Lower leg skin (tissue), 4 donors: ENCODE results near the gene NT5M. TPM values are rescaled to one million over a fixed set of nuclear protein-coding genes. Genes with fewer than 3 reads are reported as not detected.

Experiments
- DNase-seq, 2 donors: peaks; one replicate each; pipeline ENCODE4 v3.0.0-alpha.2; 2019; ENCODE audit warnings: low spot score in 2 of 2
- H3K4me3 ChIP-seq: fragments of 200-600 bp; sonication (generic); 2 replicates; pipeline ENCODE4 v1.5.1; 2017; ENCODE audit warnings: mild to moderate bottlenecking, low read depth; ENCODE audit not compliant: poor library complexity, severe bottlenecking
- POLR2A ChIP-seq, 2 donors: fragments of 450-650 bp; IDR thresholded peaks; one replicate each; pipeline ENCODE4 v1.6.1; 2016 to 2017; ENCODE audit warnings: antibody characterized with exemption in 2 of 2, mild to moderate bottlenecking in 1 of 2, moderate library complexity in 1 of 2
- WGBS, 2 donors: methylation state at CpG; one replicate each; pipeline ENCODE4 v1.1.5; 2018; 5-methylcytosine and 5-hydroxymethylcytosine counted together
- intact Hi-C: fragments of 100-400 bp; cut with DNase I; formaldehyde crosslinking; loops from one replicate; pipeline ENCODE4 v1.15.0; 2023; ENCODE audit warnings: low total_unique reads
- total RNA-seq, 4 donors: library from RNA; depleted of rRNA; stranded (reverse); fragments of >200 nt; gene quantifications; one replicate each; pipeline ENCODE4 v1.1.0, GENCODE V29; 2016
- TF ChIP-seq, protein P1 (sequence below), 3 donors: fragments of 450-650 bp; IDR thresholded peaks; one replicate each; pipeline ENCODE4 v1.5.1; 2016; ENCODE audit warnings: antibody characterized with exemption in 3 of 3, mild to moderate bottlenecking in 3 of 3, moderate library complexity in 2 of 3

The NT5M gene
- total RNA-seq, 4 donors from 2014 or later, result 0.53 to 4.5 (median 1.1) TPM

DNA sequence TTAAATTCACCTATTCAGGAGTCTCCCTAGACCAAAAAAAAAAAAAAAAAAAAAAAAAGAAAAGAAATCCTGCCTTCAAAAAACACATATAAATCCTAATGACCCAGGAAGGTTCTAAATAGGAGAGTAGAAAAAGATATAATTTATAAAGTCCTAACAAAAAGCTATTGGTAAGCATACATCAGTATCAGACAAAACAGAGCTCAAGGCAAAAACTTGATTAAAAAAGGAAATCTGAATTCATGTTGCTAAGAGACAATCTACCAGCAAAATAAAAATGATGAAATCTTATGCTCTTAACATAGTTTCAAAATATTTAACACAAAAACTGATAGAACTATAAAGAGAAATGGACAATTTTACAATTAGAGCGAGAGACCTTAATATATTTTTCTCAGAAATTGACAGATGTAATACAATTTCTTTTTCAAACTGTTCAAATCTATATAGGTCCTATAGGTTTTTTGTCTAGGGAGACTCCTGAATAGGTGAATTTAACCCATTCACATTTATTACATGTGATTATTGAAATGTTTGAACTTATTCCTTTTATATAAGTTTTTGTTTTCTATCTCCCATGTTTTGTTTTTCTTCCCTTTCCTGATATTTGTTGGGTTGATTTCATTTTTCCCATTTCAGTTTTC, 57.0 kb downstream of the NT5M start:
- no peak for DNase-seq
- TF ChIP-seq, protein P1, sequence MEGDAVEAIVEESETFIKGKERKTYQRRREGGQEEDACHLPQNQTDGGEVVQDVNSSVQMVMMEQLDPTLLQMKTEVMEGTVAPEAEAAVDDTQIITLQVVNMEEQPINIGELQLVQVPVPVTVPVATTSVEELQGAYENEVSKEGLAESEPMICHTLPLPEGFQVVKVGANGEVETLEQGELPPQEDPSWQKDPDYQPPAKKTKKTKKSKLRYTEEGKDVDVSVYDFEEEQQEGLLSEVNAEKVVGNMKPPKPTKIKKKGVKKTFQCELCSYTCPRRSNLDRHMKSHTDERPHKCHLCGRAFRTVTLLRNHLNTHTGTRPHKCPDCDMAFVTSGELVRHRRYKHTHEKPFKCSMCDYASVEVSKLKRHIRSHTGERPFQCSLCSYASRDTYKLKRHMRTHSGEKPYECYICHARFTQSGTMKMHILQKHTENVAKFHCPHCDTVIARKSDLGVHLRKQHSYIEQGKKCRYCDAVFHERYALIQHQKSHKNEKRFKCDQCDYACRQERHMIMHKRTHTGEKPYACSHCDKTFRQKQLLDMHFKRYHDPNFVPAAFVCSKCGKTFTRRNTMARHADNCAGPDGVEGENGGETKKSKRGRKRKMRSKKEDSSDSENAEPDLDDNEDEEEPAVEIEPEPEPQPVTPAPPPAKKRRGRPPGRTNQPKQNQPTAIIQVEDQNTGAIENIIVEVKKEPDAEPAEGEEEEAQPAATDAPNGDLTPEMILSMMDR (IDR thresholded peaks at IDR 0.05), result no peak
- no peak for TF ChIP-seq POLR2A (IDR thresholded peaks at IDR 0.05)
- H3K4me3 ChIP-seq, result no peak overlapping the region
- intact Hi-C loops, result loop anchor here (10.0 kb wide), 1 partner anchor 65 kb away; no protein-coding TSS in a partner anchor
- 87 to 91% methylated on average over 1 of the region's 1 CpG for WGBS, 2 donors

DNA sequence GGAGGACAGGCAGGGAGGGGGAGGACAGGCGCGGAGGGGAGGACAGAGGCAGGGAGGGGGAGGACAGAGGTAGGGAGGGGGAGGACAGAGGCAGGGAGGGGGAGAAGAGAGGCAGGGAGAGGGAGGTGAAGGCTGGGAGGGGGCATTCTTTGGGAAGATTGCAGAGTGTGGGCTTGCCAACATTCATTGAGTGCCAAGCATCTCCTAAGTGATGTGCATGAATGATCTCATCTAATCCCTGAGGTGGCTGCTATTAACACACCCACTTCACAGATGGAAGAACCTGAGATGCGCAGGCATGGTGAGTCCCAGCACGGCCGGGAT, 58.3 kb downstream of the NT5M start:
- no peak overlapping the region for H3K4me3 ChIP-seq
- WGBS, 2 donors, result 66 to 70% methylated on average over 5 of the region's 5 CpGs
- no peak for TF ChIP-seq POLR2A (IDR thresholded peaks at IDR 0.05)
- TF ChIP-seq, protein P1 (IDR thresholded peaks at IDR 0.05), result no peak
- no peak for DNase-seq
- intact Hi-C loops, result loop anchor here (10.0 kb wide), 1 partner anchor 63 kb away; no protein-coding TSS in a partner anchor

DNA sequence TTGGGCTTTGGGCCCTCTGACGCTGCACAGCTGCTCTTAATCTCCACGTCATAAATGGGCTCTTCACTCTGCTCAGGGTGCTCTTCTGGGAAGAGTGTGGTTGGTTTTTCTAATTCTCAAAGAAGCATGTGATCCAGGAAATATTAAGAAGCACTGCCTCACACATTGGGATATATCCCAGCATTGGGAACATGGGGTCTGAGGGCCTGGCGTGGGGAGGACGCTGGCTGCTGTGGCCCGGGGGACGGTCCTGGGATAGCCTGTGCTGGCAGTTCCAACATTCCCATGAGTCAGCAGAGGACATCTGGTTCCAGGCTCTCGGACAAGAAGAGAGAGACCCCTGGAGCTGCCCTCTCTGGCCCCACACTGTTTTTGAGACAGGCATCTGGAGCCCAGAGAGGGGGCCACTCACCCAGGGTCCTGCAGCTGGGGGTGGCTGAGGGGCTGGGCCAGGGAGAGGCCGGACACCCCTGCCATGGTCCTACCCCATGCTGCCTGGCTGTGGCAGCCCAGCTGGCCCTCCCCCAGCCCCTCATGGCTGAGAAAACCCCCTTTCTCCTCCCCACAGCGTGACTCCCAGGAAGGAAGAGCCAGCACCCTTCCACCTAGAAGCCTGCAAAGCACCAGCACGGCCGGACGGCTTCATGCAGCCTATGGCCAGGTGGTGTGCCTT, 58.8 kb downstream of the NT5M start:
- H3K4me3 ChIP-seq, result no peak overlapping the region
- DNase-seq, result peak in 1 of 2 donors; percentile 89
- intact Hi-C loops, result loop anchor here (10.0 kb wide), 1 partner anchor 63 kb away; no protein-coding TSS in a partner anchor
- TF ChIP-seq, protein P1 (IDR thresholded peaks at IDR 0.05), result no peak
- no peak for TF ChIP-seq POLR2A (IDR thresholded peaks at IDR 0.05)
- WGBS, 2 donors, result 65 to 76% methylated on average over 12 of the region's 12 CpGs

DNA sequence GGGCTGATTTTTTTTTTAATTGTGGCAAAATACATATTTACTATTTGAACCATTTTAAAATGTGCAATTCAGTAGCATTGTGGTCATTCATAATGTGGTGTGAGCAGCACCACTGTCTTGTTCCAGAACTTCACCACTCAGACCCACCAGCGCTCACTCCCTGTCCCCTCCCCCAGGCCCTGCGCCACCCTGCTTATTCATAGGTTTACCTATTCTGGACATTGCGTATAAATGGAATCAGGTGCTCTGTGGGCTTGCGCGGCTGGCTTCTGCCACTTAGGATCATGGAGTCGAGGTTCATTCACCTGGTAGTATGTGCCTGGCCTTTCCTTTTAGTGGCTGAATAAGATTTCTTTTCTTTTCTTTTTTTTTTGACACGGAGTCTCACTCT, 59.4 kb downstream of the NT5M start:
- intact Hi-C loops, result loop anchor here (10.0 kb wide), 1 partner anchor 62 kb away; no protein-coding TSS in a partner anchor
- DNase-seq, result peak in 1 of 2 donors; percentile 68
- TF ChIP-seq, protein P1 (IDR thresholded peaks at IDR 0.05), result no peak
- TF ChIP-seq POLR2A (IDR thresholded peaks at IDR 0.05), result no peak
- WGBS, 2 donors, result 93 to 95% methylated on average over 7 of the region's 7 CpGs
- no peak overlapping the region for H3K4me3 ChIP-seq

DNA sequence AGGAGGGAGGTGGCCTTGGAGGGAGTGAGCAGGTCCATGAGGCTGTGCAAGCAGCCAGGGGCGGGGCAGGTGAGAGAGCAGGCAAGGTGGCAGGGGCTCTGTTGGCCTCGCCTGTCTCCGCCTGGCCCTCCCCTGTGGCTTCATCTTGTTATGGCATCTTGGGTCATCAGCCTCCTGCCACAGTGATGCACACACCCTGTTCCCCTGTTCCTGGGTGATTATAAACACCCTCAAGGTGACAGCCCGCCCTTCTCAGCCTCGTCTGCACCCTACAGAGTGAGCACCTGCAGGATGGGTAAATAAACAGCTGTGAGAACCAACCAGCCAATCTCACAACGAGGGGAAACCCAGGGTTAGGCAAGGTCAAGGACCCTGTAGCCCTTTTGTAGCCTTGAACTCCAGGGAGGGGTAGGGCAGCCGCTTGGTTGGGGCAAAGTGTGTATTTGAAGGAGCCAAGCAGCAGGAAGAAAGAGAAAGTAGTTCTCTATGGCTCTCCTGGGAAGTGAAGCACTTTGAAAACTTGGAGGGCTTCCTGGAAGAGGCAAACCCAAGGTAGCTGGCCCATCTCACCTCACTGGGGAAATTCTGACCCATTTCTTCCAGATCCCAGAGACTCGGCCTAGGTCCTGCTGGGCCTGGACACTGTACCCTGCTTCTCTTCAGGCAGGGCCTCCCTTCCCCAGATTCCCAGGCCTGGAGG, 60.6 kb downstream of the NT5M start:
- peak in 1 of 2 donors; percentile 80 for DNase-seq
- no peak overlapping the region for H3K4me3 ChIP-seq
- WGBS, 2 donors, result 76 to 81% methylated on average over 8 of the region's 8 CpGs
- TF ChIP-seq POLR2A (IDR thresholded peaks at IDR 0.05), result no peak
- TF ChIP-seq, protein P1 (IDR thresholded peaks at IDR 0.05), result no peak
- intact Hi-C loops, result loop anchor here (10.0 kb wide), 1 partner anchor 61 kb away; no protein-coding TSS in a partner anchor
